Activated CD4-positive, alpha-beta T cell treated with anti-CD3 and anti-CD28 coated beads, Interleukin-2, amount 10 ng/mL, durations not matched to agents 7 days and 5 days (primary cell): Measurements from ENCODE around the gene CBFB. TPM values are rescaled to one million over a fixed set of nuclear protein-coding genes. Genes with fewer than 3 reads are reported as not detected.

Experiments
- CTCF ChIA-PET: fragments of 350-600 bp; sonication (Branson Sonifier 250); formaldehyde crosslinking; loops from one replicate; lab custom pipeline; 2021; ENCODE audit warnings: antibody characterized with exemption; lab: Charles Lee
- POLR2A ChIA-PET: fragments of 350-600 bp; sonication (Branson Sonifier 250); formaldehyde crosslinking; loops from one replicate; lab custom pipeline; 2021; ENCODE audit warnings: antibody characterized with exemption; lab: Charles Lee
- DNase-seq: peaks from one replicate; pipeline ENCODE4 v3.0.0-alpha.2; 2020
- H3K27ac Mint-ChIP-seq: one replicate; pipeline ENCODE4 v1.8.0; 2021; ENCODE audit warnings: mild to moderate bottlenecking, moderate library complexity, mixed read lengths
- H3K27me3 Mint-ChIP-seq: one replicate; pipeline ENCODE4 v1.8.0; 2021; ENCODE audit warnings: mixed read lengths
- H3K36me3 Mint-ChIP-seq: one replicate; pipeline ENCODE4 v1.8.0; 2021; ENCODE audit warnings: low read depth, mixed read lengths
- H3K4me1 Mint-ChIP-seq: one replicate; pipeline ENCODE4 v1.8.0; 2021; ENCODE audit warnings: mixed read lengths
- H3K4me3 Mint-ChIP-seq: one replicate; pipeline ENCODE4 v1.8.0; 2021; ENCODE audit warnings: mild to moderate bottlenecking, moderate library complexity, mixed read lengths
- H3K9me3 Mint-ChIP-seq: one replicate; pipeline ENCODE4 v1.8.0; 2021; ENCODE audit warnings: mixed read lengths
- total RNA-seq, 2 experiments: library from RNA; stranded (reverse); gene quantifications; one replicate each; pipeline ENCODE4 v1.2.3, GENCODE V29; 2021

The CBFB gene
- total RNA-seq, 2 experiments from 2014 or later = 218 to 222 TPM

DNA sequence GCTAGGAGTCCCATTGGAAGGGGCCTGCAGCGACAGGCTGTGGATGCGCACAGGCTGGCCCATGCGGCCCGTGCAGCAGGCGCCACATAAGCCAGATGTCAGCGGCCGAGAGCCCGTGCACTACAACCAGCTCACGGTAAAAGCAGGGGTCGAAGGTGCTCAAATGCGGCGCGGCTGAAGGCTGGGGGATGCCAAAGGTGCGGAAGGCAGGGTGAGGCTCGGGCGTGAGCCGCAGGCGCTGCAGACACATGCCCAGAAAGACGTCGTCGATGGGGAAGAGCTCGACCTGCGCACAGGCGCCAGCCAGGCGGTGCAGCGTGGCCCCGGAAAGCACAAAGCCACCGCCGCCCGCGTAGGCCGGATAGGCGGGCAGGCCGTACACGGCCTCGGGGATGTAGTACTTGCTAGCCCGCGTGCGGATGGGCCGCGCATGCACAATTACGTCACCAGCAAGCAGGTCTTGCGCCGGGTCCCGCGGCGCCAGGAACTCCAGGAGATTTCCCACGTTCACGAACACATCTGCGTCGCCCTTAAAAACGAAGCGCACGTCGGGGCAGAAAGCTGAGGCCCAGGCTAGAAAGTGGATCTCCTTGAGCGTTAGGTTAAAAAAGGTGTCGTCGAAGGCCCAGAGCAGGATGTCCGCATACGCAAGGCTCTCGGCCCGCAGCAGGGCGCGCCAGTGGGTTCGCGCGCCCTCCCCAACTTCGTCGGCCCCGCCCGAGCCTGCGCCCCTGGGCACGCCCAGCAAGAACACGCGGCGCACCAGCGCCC lies 120.5 kb downstream of the CBFB start:
- Mint-ChIP-seq H3K4me3 (peak overlapping the region; percentile 43), H3K27ac (no peak overlapping the region), H3K36me3 (peaks cover 32% of the 10 kb centered on the region), H3K27me3 (peaks cover 1% of the 10 kb centered on the region), H3K4me1 (peaks cover 33% of the 10 kb centered on the region), H3K9me3 (no peaks in the 10 kb centered on the region)
- DNase-seq = no peak
- ChIA-PET CTCF (interaction anchor here (0.7 to 1.4 kb wide), 4 partner anchors 10 to 298 kb away, joined by 3 to 5 read pairs (median 4); no protein-coding TSS in a partner anchor), POLR2A (no interaction called here)

DNA sequence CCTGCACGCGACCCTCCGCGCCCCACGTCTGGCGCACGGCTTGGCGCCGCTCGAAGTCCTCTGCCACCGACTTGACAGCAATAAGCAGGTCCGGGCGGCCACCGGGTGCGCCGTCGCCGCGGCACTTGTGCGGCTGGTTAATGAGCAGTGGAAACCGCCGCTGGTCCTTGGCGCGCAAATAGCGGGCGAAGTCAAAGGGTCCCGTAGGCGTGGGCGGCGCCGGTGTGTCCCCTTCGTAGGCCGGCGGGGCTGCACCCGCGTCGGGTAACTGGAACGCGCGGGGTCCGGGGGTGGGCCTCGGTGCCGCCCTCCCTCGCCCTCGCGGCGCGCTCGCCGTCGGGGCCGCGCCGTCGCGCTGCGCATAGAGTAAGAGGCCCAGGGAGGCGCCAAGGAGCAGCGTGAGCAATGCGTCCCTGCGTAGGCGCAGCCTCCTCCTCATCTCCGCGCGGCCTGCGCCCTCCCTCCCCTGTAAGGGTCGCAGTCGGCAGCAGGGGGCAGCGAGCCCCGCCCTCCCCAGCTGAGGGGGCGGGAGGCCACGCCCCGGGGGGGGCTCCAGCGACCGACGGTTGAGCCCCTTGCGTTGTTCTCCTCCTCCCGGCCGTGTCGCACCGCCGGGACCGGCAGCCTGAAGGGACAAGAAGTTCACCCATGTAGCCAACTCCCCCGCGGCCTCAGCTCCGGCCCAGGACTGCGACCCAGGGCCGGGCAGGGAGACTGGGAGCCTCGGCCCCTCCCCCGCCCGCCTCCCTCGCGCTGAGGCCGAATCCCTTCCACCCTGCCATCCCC lies 121.3 kb downstream of the CBFB start:
- ChIA-PET CTCF (interaction anchor here (0.6 to 6.0 kb wide), 7 partner anchors 9 to 134 kb away, joined by 3 to 129 read pairs (median 4); partner anchors contain the start of genes FBXL8 and TRADD), POLR2A (interaction anchor here (0.7 kb wide), 1 partner anchor 133 kb away, joined by 3 read pairs; no protein-coding TSS in a partner anchor)
- Mint-ChIP-seq H3K4me1 (peaks cover 35% of the 10 kb centered on the region), H3K27me3 (peaks cover 1% of the 10 kb centered on the region), H3K27ac (no peak overlapping the region), H3K9me3 (no peaks in the 10 kb centered on the region), H3K36me3 (peaks cover 33% of the 10 kb centered on the region), H3K4me3 (peak overlapping the region; percentile 68)
- peak; percentile 46 for DNase-seq

Other genes with a start within 250 kb of the CBFB start
- under 1 TPM; 0.15 to 0.27 TPM for gene TERB1, start 227.6 kb upstream of the CBFB start, total RNA-seq
- 10 to 100 TPM; 62.5 to 72.6 TPM for gene NAE1, start 198.2 kb upstream of the CBFB start, total RNA-seq
- gene CA7, start 184.7 kb upstream of the CBFB start, total RNA-seq = not detected
- gene PDP2, start 148.6 kb upstream of the CBFB start, total RNA-seq = 10 to 100 TPM; 20.8 to 21.4 TPM
- gene CDH16, start 110.3 kb upstream of the CBFB start, total RNA-seq = not detected
- gene RRAD, start 103.6 kb upstream of the CBFB start, total RNA-seq = under 1 TPM; 0.20 to 0.23 TPM
- gene CIAO2B, start 94.7 kb upstream of the CBFB start, total RNA-seq = 100 to 1,000 TPM in 1 of 2 experiments, 10 to 100 TPM in 1; 95.2 to 112 TPM
- 10 to 100 TPM; 31.5 to 34.9 TPM for gene CES2, start 93.6 kb upstream of the CBFB start, total RNA-seq
- gene CES3, start 67.9 kb upstream of the CBFB start, total RNA-seq = 1 to 10 TPM; 5.9 to 6.4 TPM
- 10 to 100 TPM; 28.9 to 30.5 TPM for gene CES4A, start 40.6 kb upstream of the CBFB start, total RNA-seq
- 10 to 100 TPM; 15.2 to 19.0 TPM for gene PHAF1, start 80.8 kb downstream of the CBFB start, total RNA-seq
- 1 to 10 TPM; 7.1 to 7.2 TPM for gene B3GNT9, start 121.8 kb downstream of the CBFB start, total RNA-seq
- gene TRADD, start 130.8 kb downstream of the CBFB start, total RNA-seq = 10 to 100 TPM; 47.2 to 57.5 TPM
- 10 to 100 TPM; 35.7 to 46.6 TPM for gene FBXL8, start 130.8 kb downstream of the CBFB start, total RNA-seq
- 10 to 100 TPM; 49.6 to 58.1 TPM for gene HSF4, start 135.6 kb downstream of the CBFB start, total RNA-seq
- 10 to 100 TPM in 1 of 2 experiments, 1 to 10 TPM in 1; 8.9 to 13.3 TPM for gene NOL3, start 141.4 kb downstream of the CBFB start, total RNA-seq
- 10 to 100 TPM; 47.5 to 51.4 TPM for gene MATCAP1, start 154.8 kb downstream of the CBFB start, total RNA-seq
- gene EXOC3L1, start 161.0 kb downstream of the CBFB start, total RNA-seq = not detected
- 100 to 1,000 TPM; 114 to 120 TPM for gene E2F4, start 163.0 kb downstream of the CBFB start, total RNA-seq
- 1 to 10 TPM; 6.2 to 6.3 TPM for gene ELMO3, start 170.0 kb downstream of the CBFB start, total RNA-seq
- gene TMEM208, start 198.0 kb downstream of the CBFB start, total RNA-seq = 10 to 100 TPM; 25.8 to 40.8 TPM
- 10 to 100 TPM; 59.2 to 62.0 TPM for gene FHOD1, start 218.3 kb downstream of the CBFB start, total RNA-seq
- 1 to 10 TPM; 1.5 to 2.0 TPM for gene SLC9A5, start 219.8 kb downstream of the CBFB start, total RNA-seq